SK-N-SH (cell line): Measurements from ENCODE around the gene MAP2K4. TPM values are rescaled to one million over a fixed set of nuclear protein-coding genes. Genes with fewer than 3 reads are reported as not detected.
A peak's percentile ranks its signal among the peaks of the same experiment; 100 is the strongest.

Source experiments
- CTCF ChIA-PET: fragments of 300-600, 350-600 bp; formaldehyde crosslinking; extraction: SDS; loops from one replicate; lab custom pipeline; 2021; lab: Yijun Ruan, JAX
- POLR2A ChIA-PET: fragments of 350-600 bp; sonication (Branson Sonifier 250); formaldehyde crosslinking; extraction: SDS; loops from one replicate; lab custom pipeline; 2020; ENCODE audit warnings: antibody characterized with exemption, inconsistent platforms; lab: Yijun Ruan, JAX
- DNase-seq: peaks from one replicate; pipeline ENCODE4 v3.0.0; 2012
- H2AFZ ChIP-seq: fragments of 200-600 bp; sonication (generic); 2 replicates; pipeline ENCODE4 v1.8.1; 2016; ENCODE audit warnings: antibody characterized with exemption, mild to moderate bottlenecking, low read depth
- H3F3A ChIP-seq: fragments of 200-600 bp; sonication (generic); replicated peaks from 2 replicates; pipeline ENCODE3; 2016; ENCODE audit warnings: antibody characterized with exemption, mild to moderate bottlenecking; ENCODE audit not compliant: insufficient read depth
- H3K27ac ChIP-seq, 2 experiments: fragments of 200-500 bp in 1 of 2; fragments of 200-600 bp in 1 of 2; sonication (Bioruptor generic) in 1 of 2; sonication (generic), shearing (Covaris generic) in 1 of 2; 2 replicates each; pipeline versions ENCODE4 v1.5.1 to v1.6.1; 2014 to 2016; ENCODE audit warnings: low read depth in 2 of 2, inconsistent platforms in 1 of 2, low read length in 1 of 2, mild to moderate bottlenecking in 1 of 2, mixed read lengths in 1 of 2
- H3K27me3 ChIP-seq: fragments of 200-600 bp; sonication (generic), shearing (Covaris generic); 2 replicates; pipeline ENCODE4 v1.6.1; 2016; ENCODE audit warnings: mixed run types; ENCODE audit not compliant: insufficient read depth
- H3K36me3 ChIP-seq, 2 experiments: fragments of 200-500 bp in 1 of 2; fragments of 200-600 bp in 1 of 2; sonication (Bioruptor generic) in 1 of 2; sonication (generic) in 1 of 2; replicated peaks in 1 of 2; 2 replicates each; pipeline versions ENCODE3 to v1.5.1; 2014 to 2016; ENCODE audit warnings: low read length in 1 of 2, mild to moderate bottlenecking in 1 of 2; ENCODE audit not compliant: insufficient read depth in 2 of 2, control insufficient read depth in 1 of 2
- H3K4me1 ChIP-seq, 2 experiments: fragments of 200-500 bp in 1 of 2; fragments of 200-600 bp in 1 of 2; sonication (Bioruptor generic) in 1 of 2; sonication (generic), shearing (Covaris generic) in 1 of 2; 2 replicates each; pipeline versions ENCODE4 v1.5.1 to v1.6.1; 2014 to 2016; ENCODE audit warnings: low read depth in 1 of 2, low read length in 1 of 2, mixed run types in 1 of 2; ENCODE audit not compliant: insufficient read depth in 2 of 2, control insufficient read depth in 1 of 2
- H3K4me2 ChIP-seq: fragments of 200-600 bp; sonication (generic), shearing (Covaris generic); 2 replicates; pipeline ENCODE4 v1.6.1; 2017; ENCODE audit warnings: mixed run types
- H3K4me3 ChIP-seq, 2 experiments: fragments of 200-500 bp in 1 of 2; fragments of 200-600 bp in 1 of 2; sonication (Bioruptor generic) in 1 of 2; sonication (generic), shearing (Covaris generic) in 1 of 2; 2 replicates each; pipeline versions ENCODE4 v1.5.1 to v1.8.1; 2014 to 2016; ENCODE audit warnings: low read depth in 2 of 2, inconsistent platforms in 1 of 2, low read length in 1 of 2, mild to moderate bottlenecking in 1 of 2, mixed read lengths in 1 of 2, moderate library complexity in 1 of 2
- H3K79me2 ChIP-seq: fragments of 200-600 bp; sonication (generic); 2 replicates; pipeline ENCODE4 v1.8.1; 2017; ENCODE audit warnings: mild to moderate bottlenecking; ENCODE audit not compliant: insufficient read depth
- H3K9ac ChIP-seq: fragments of 200-600 bp; sonication (generic); 2 replicates; pipeline ENCODE4 v1.6.1; 2017; ENCODE audit warnings: mixed run types
- H3K9me2 ChIP-seq: fragments of 200-600 bp; sonication (generic); 2 replicates; pipeline ENCODE4 v1.6.1; 2017; ENCODE audit warnings: mixed run types
- H3K9me3 ChIP-seq: fragments of 200-600 bp; sonication (generic); 2 replicates; pipeline ENCODE4 v1.6.1; 2017; ENCODE audit warnings: mixed run types, mild to moderate bottlenecking, moderate library complexity
- H4K20me1 ChIP-seq: fragments of 200-600 bp; sonication (generic); 2 replicates; pipeline ENCODE4 v1.6.1; 2017; ENCODE audit warnings: mild to moderate bottlenecking, mixed run types; ENCODE audit not compliant: insufficient read depth
- EP300 ChIP-seq, 2 experiments: IDR thresholded peaks; 2 replicates each; pipeline versions ENCODE4 v1.4.0 to v1.6.1; 2012; ENCODE audit warnings: borderline replicate concordance in 1 of 2, low read depth in 1 of 2, low read length in 1 of 2
- EZH2phosphoT487 ChIP-seq: fragments of 200-600 bp; sonication (generic); IDR thresholded peaks from 2 replicates; pipeline ENCODE4 v1.6.1; 2017; ENCODE audit warnings: low read depth, mixed run types, mild to moderate bottlenecking, antibody characterized with exemption, moderate library complexity, borderline replicate concordance
- FOSL2 ChIP-seq: IDR thresholded peaks from 2 replicates; pipeline ENCODE4 v1.4.0; 2012; ENCODE audit warnings: low read depth, mild to moderate bottlenecking, moderate library complexity, borderline replicate concordance
- GABPA ChIP-seq: IDR thresholded peaks from 2 replicates; pipeline ENCODE4 v1.4.0; 2012; ENCODE audit warnings: low read depth, mild to moderate bottlenecking
- IRF3 ChIP-seq: fragments of 150-350 bp; IDR thresholded peaks from 2 replicates; pipeline ENCODE4 v1.6.1; 2016; ENCODE audit warnings: mild to moderate bottlenecking, low read depth, low read length
- MEF2A ChIP-seq: IDR thresholded peaks from 2 replicates; pipeline ENCODE4 v1.4.0; 2012; ENCODE audit warnings: low read depth, borderline replicate concordance
- NFIC ChIP-seq: IDR thresholded peaks from 2 replicates; pipeline ENCODE4 v1.4.0; 2012; ENCODE audit warnings: borderline replicate concordance
- NRF1 ChIP-seq: IDR thresholded peaks from 2 replicates; pipeline ENCODE4 v1.6.1; 2012; ENCODE audit warnings: low read depth, mild to moderate bottlenecking, low read length
- POLR2AphosphoS5 ChIP-seq: IDR thresholded peaks from 2 replicates; pipeline ENCODE4 v1.6.1; 2012; ENCODE audit warnings: low read depth, low read length
- RCOR1 ChIP-seq: fragments of 150-350 bp; IDR thresholded peaks from 2 replicates; pipeline ENCODE4 v1.6.1; 2017; ENCODE audit warnings: antibody characterized with exemption, low read length
- RXRA ChIP-seq: IDR thresholded peaks from 2 replicates; pipeline ENCODE4 v1.4.0; 2012; ENCODE audit warnings: low read depth, mild to moderate bottlenecking, borderline replicate concordance
- SMC3 ChIP-seq: IDR thresholded peaks from 2 replicates; pipeline ENCODE4 v1.6.1; 2012; ENCODE audit warnings: low read depth, low read length, improper control_type of control experiment
- TCF12 ChIP-seq: IDR thresholded peaks from 2 replicates; pipeline ENCODE4 v1.4.0; 2012
- YY1 ChIP-seq: IDR thresholded peaks from 2 replicates; pipeline ENCODE4 v1.4.0; 2012; ENCODE audit warnings: low read depth, mild to moderate bottlenecking
- WGBS: methylation state at CpG from one replicate; pipeline ENCODE4 v1.1.6; 2017; ENCODE audit warnings: low lambda C conversion rate; 5-methylcytosine and 5-hydroxymethylcytosine counted together
- polyA plus RNA-seq, 3 experiments: library from polyadenylated mRNA; depleted of rRNA; stranded (reverse); fragments of >200 nt; gene quantifications; 2 replicates each; pipeline ENCODE4 v1.2.3, GENCODE V29; 2012
- TF ChIP-seq, protein P1 (sequence below): fragments of 150-350 bp; IDR thresholded peaks from 2 replicates; pipeline ENCODE4 v1.6.1; 2017; ENCODE audit warnings: antibody characterized with exemption, low read length, low read depth, borderline replicate concordance

MAP2K4 gene
- polyA plus RNA-seq, 1 of the 3 experiments (the other 2 are of a cell fraction) = 10.6 TPM

GRCh38 chr17:12068946-12069345, 48.3 kb downstream of the MAP2K4 start:
- H3K9me2 ChIP-seq = no peaks in the 10 kb centered on the region
- no peak overlapping the region for H3K4me2 ChIP-seq
- H3K79me2 ChIP-seq = peaks cover 48% of the 10 kb centered on the region; the same call in 1 of the 2 replicates
- DNase-seq = no peak
- H3K27me3 ChIP-seq = no peaks in the 10 kb centered on the region
- H3K4me3 ChIP-seq = no peak overlapping the region
- H2AFZ ChIP-seq = no peak overlapping the region
- TF ChIP-seq IRF3 (no peak), POLR2AphosphoS5 (no peak), YY1 (no peak), NFIC (no peak), GABPA (no peak), RXRA (no peak), NRF1 (no peak), SMC3 (no peak)
- 0 out of 2 replicates have a peak, but pooled peaks cover 5% of the 10 kb centered on the region for H4K20me1 ChIP-seq
- CTCF ChIA-PET = no interaction called here
- no peak overlapping the region for H3K9ac ChIP-seq
- peaks cover 4 to 12% of the 10 kb centered on the region in 2 experiments for H3K36me3 ChIP-seq
- H3K27ac ChIP-seq = peak overlapping the region; percentile 51 to 69
- POLR2A ChIA-PET = no interaction called here
- H3K9me3 ChIP-seq = no peaks in the 10 kb centered on the region
- peaks cover 10 to 11% of the 10 kb centered on the region in 2 experiments; a peak in 2 of 4 replicates for H3K4me1 ChIP-seq
- H3F3A ChIP-seq = peaks cover 15% of the 10 kb centered on the region

GRCh38 chr17:12070561-12070960, 49.9 kb downstream of the MAP2K4 start:
- Histone ChIP-seq H3K36me3 (peaks cover 12 to 17% of the 10 kb centered on the region in 2 experiments), H3K27ac (peak overlapping the region in 1 of 2 experiments; percentile 33; a peak in 2 of 4 replicates), H3K4me2 (no peak overlapping the region), H3K9ac (no peak overlapping the region), H3K79me2 (peaks cover 52% of the 10 kb centered on the region; the same call in 1 of the 2 replicates), H3K4me3 (no peak overlapping the region), H3F3A (peaks cover 15% of the 10 kb centered on the region), H4K20me1 (0 out of 2 replicates have a peak, but pooled peaks cover 5% of the 10 kb centered on the region), H3K9me2 (no peaks in the 10 kb centered on the region), H3K27me3 (no peaks in the 10 kb centered on the region), H3K9me3 (no peaks in the 10 kb centered on the region), H2AFZ (no peak overlapping the region), H3K4me1 (peaks cover 10 to 11% of the 10 kb centered on the region in 2 experiments; a peak in 2 of 4 replicates)
- POLR2A ChIA-PET = no interaction called here
- CTCF ChIA-PET = interaction anchor here (0.9 kb wide), 1 partner anchor 11 kb away, joined by 3 read pairs; no protein-coding TSS in a partner anchor
- 0 out of 2 replicates have a peak, but pooled peaks have one; percentile 19 for TF ChIP-seq TCF12
- TF ChIP-seq, protein P1, sequence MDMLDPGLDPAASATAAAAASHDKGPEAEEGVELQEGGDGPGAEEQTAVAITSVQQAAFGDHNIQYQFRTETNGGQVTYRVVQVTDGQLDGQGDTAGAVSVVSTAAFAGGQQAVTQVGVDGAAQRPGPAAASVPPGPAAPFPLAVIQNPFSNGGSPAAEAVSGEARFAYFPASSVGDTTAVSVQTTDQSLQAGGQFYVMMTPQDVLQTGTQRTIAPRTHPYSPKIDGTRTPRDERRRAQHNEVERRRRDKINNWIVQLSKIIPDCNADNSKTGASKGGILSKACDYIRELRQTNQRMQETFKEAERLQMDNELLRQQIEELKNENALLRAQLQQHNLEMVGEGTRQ = no peak
- DNase-seq = no peak

- Histone ChIP-seq H3K79me2 (peaks cover 57% of the 10 kb centered on the region; the same call in 1 of the 2 replicates), H4K20me1 (no peaks in the 10 kb centered on the region), H3K27me3 (no peaks in the 10 kb centered on the region), H3K27ac (no peak overlapping the region), H2AFZ (no peak overlapping the region), H3K4me3 (no peak overlapping the region), H3F3A (peaks cover 15% of the 10 kb centered on the region), H3K36me3 (peaks cover 19 to 24% of the 10 kb centered on the region in 2 experiments), H3K4me2 (no peak overlapping the region), H3K4me1 (peaks cover 2 to 3% of the 10 kb centered on the region in 2 experiments; a peak in 2 of 4 replicates), H3K9ac (no peak overlapping the region), H3K9me3 (no peaks in the 10 kb centered on the region), H3K9me2 (no peaks in the 10 kb centered on the region)
- no peak for TF ChIP-seq MEF2A
- no peak for TF ChIP-seq EP300 (IDR thresholded peaks at IDR 0.05; ENCODE audit: borderline replicate concordance in 1 of 2, low read depth in 1 of 2, low read length in 1 of 2)
- no peak for TF ChIP-seq FOSL2
- no peak for TF ChIP-seq RCOR1
- no peak for TF ChIP-seq YY1
- no peak for TF ChIP-seq EZH2phosphoT487
- no peak for DNase-seq
- ChIA-PET CTCF (no interaction called here), POLR2A (no interaction called here)
- 71% methylated on average over 3 of the region's 3 CpGs for WGBS
Measured at GRCh38 chr17:12074346-12074745, 53.7 kb downstream of the MAP2K4 start.
